HepG2 (cell line): ENCODE data around the gene SDC4. TPM values are rescaled to one million over a fixed set of nuclear protein-coding genes. Genes with fewer than 3 reads are reported as not detected.
A peak's percentile ranks its signal among the peaks of the same experiment; 100 is the strongest.

Source experiments
- HNRNPH1 ChIP-seq: fragments of 200-400 bp; formaldehyde crosslinking; optimal IDR thresholded peaks from 2 replicates; pipeline ENCODE3; 2017; ENCODE audit warnings: mild to moderate bottlenecking, low read depth, low read length
- IKZF1 ChIP-seq: fragments of 450-650 bp; IDR thresholded peaks from 2 replicates; pipeline ENCODE4 v1.7.1; 2016
- KAT7 ChIP-seq: IDR thresholded peaks from 2 replicates; pipeline ENCODE4 v1.6.1; 2018; ENCODE audit warnings: borderline replicate concordance, missing compliant biosample characterization
- KMT2A ChIP-seq: sonication (generic); formaldehyde crosslinking; IDR thresholded peaks from 2 replicates; pipeline ENCODE4 v1.4.0; 2020; ENCODE audit warnings: missing genetic modification reagents
- MAFG ChIP-seq: sonication (generic); formaldehyde crosslinking; IDR thresholded peaks from 2 replicates; pipeline ENCODE4 v1.5.1; 2020; ENCODE audit warnings: mild to moderate bottlenecking, missing genetic modification reagents
- MZF1 ChIP-seq: sonication (generic); formaldehyde crosslinking; IDR thresholded peaks from 2 replicates; pipeline ENCODE4 v1.8.1; 2023; ENCODE audit warnings: mild to moderate bottlenecking, missing genetic modification reagents, borderline replicate concordance
- NKX3-1 ChIP-seq: sonication (generic); formaldehyde crosslinking; IDR thresholded peaks from 2 replicates; pipeline ENCODE4 v1.5.0; 2020; ENCODE audit warnings: missing genetic modification reagents
- NR2F2 ChIP-seq: IDR thresholded peaks from 2 replicates; pipeline ENCODE4 v1.6.1; 2012; ENCODE audit warnings: low read depth, inconsistent platforms, borderline replicate concordance
- PITX1 ChIP-seq: sonication (generic); formaldehyde crosslinking; IDR thresholded peaks from 2 replicates; pipeline ENCODE4 v1.5.1; 2020; ENCODE audit warnings: mild to moderate bottlenecking, missing genetic modification reagents
- REL ChIP-seq: sonication (generic); formaldehyde crosslinking; conservative IDR thresholded peaks from 2 replicates; pipeline ENCODE4 v1.8.0; 2022; ENCODE audit warnings: mild to moderate bottlenecking, missing genetic modification reagents, moderate library complexity
- SIN3A ChIP-seq: IDR thresholded peaks from 2 replicates; pipeline ENCODE4 v1.6.1; 2011; ENCODE audit warnings: low read depth, mild to moderate bottlenecking, control low read depth, low read length, borderline replicate concordance
- SNAI1 ChIP-seq: sonication (generic); formaldehyde crosslinking; IDR thresholded peaks from 2 replicates; pipeline ENCODE4 v1.5.0; 2020; ENCODE audit warnings: mild to moderate bottlenecking, missing genetic modification reagents, borderline replicate concordance
- YY1 ChIP-seq: IDR thresholded peaks from 2 replicates; pipeline ENCODE4 v1.6.1; 2011; ENCODE audit warnings: low read length, low read depth, moderate library complexity, mild to moderate bottlenecking; ENCODE audit not compliant: insufficient read depth, insufficient replicate concordance
- ZMYM2 ChIP-seq: sonication (generic); formaldehyde crosslinking; IDR thresholded peaks from 2 replicates; pipeline ENCODE4 v1.8.0; 2022; ENCODE audit warnings: mild to moderate bottlenecking, missing genetic modification reagents
- ZNF660 ChIP-seq: sonication (generic); formaldehyde crosslinking; IDR thresholded peaks from 2 replicates; pipeline ENCODE4 v1.5.1; 2020; ENCODE audit warnings: mild to moderate bottlenecking, low read depth, missing genetic modification reagents, borderline replicate concordance
- ZNF766 ChIP-seq: sonication (generic); formaldehyde crosslinking; IDR thresholded peaks from 2 replicates; pipeline ENCODE4 v1.5.0; 2020; ENCODE audit warnings: missing genetic modification reagents, borderline replicate concordance
- ZNF83 ChIP-seq: sonication (generic); formaldehyde crosslinking; IDR thresholded peaks from 2 replicates; pipeline ENCODE4 v1.4.0; 2020; ENCODE audit warnings: missing genetic modification reagents, mild to moderate bottlenecking, borderline replicate concordance
- polyA plus RNA-seq, 8 experiments: library from polyadenylated mRNA; depleted of rRNA in 3 of 8; stranded (reverse) in 7 of 8; unstranded in 1 of 8; fragments of >200 nt; fragmentation: Illumina TruSeq in 4 of 8; extraction: Trizol in 4 of 8; gene quantifications; 2 replicates each; pipeline versions ENCODE4 v1.2.1 to v1.2.3, GENCODE V29; 2011 to 2016; ENCODE audit warnings: low read depth in 4 of 8, missing spikeins in 1 of 8, mixed read lengths in 1 of 8; ENCODE audit not compliant: insufficient read depth in 1 of 8
- total RNA-seq, 5 experiments: library from RNA; depleted of rRNA; stranded (reverse); fragments of >200 nt; fragmentation: Illumina TruSeq; extraction: Trizol; gene quantifications; 2 replicates each; pipeline ENCODE4 v1.2.3, GENCODE V29; 2016; ENCODE audit warnings: low read depth in 1 of 5
- TF ChIP-seq, protein P1 (sequence below): IDR thresholded peaks from 2 replicates; pipeline ENCODE4 v1.6.1; 2016; ENCODE audit warnings: low read depth, missing genetic modification reagents, missing compliant biosample characterization
- TF ChIP-seq, protein P2 (sequence below): sonication (generic); formaldehyde crosslinking; IDR thresholded peaks from 2 replicates; pipeline ENCODE4 v1.8.0; 2022; ENCODE audit warnings: missing genetic modification reagents, mild to moderate bottlenecking, borderline replicate concordance
- TF ChIP-seq, protein P3 (sequence below): sonication (generic); formaldehyde crosslinking; IDR thresholded peaks from 2 replicates; pipeline ENCODE4 v1.4.0; 2020; ENCODE audit warnings: missing genetic modification reagents

The SDC4 gene
- total and polyA plus RNA-seq, 2 of the 13 experiments (the other 11 are each of a cell fraction or from before 2014, with no cell fraction given): 49.0 to 65.1 TPM

GRCh38 chr20:45337367-45338120, 10.7 kb downstream of the SDC4 start (continued):
- TF ChIP-seq, protein P1, sequence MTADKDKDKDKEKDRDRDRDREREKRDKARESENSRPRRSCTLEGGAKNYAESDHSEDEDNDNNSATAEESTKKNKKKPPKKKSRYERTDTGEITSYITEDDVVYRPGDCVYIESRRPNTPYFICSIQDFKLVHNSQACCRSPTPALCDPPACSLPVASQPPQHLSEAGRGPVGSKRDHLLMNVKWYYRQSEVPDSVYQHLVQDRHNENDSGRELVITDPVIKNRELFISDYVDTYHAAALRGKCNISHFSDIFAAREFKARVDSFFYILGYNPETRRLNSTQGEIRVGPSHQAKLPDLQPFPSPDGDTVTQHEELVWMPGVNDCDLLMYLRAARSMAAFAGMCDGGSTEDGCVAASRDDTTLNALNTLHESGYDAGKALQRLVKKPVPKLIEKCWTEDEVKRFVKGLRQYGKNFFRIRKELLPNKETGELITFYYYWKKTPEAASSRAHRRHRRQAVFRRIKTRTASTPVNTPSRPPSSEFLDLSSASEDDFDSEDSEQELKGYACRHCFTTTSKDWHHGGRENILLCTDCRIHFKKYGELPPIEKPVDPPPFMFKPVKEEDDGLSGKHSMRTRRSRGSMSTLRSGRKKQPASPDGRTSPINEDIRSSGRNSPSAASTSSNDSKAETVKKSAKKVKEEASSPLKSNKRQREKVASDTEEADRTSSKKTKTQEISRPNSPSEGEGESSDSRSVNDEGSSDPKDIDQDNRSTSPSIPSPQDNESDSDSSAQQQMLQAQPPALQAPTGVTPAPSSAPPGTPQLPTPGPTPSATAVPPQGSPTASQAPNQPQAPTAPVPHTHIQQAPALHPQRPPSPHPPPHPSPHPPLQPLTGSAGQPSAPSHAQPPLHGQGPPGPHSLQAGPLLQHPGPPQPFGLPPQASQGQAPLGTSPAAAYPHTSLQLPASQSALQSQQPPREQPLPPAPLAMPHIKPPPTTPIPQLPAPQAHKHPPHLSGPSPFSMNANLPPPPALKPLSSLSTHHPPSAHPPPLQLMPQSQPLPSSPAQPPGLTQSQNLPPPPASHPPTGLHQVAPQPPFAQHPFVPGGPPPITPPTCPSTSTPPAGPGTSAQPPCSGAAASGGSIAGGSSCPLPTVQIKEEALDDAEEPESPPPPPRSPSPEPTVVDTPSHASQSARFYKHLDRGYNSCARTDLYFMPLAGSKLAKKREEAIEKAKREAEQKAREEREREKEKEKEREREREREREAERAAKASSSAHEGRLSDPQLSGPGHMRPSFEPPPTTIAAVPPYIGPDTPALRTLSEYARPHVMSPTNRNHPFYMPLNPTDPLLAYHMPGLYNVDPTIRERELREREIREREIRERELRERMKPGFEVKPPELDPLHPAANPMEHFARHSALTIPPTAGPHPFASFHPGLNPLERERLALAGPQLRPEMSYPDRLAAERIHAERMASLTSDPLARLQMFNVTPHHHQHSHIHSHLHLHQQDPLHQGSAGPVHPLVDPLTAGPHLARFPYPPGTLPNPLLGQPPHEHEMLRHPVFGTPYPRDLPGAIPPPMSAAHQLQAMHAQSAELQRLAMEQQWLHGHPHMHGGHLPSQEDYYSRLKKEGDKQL (CRISPR knock-in tag): no peak; the same call in 1 of the 2 replicates
- TF ChIP-seq KMT2A: no peak
- 0 out of 2 replicates have a peak, but pooled peaks have one; percentile 53 for TF ChIP-seq SNAI1 (CRISPR knock-in tag)
- 0 out of 2 replicates have a peak, but pooled peaks have one; percentile 41 for TF ChIP-seq SIN3A
- TF ChIP-seq ZMYM2 (CRISPR knock-in tag): peak; percentile 54; the same call in 1 of the 2 replicates
- TF ChIP-seq REL (CRISPR knock-in tag): no peak
- TF ChIP-seq, protein P2, sequence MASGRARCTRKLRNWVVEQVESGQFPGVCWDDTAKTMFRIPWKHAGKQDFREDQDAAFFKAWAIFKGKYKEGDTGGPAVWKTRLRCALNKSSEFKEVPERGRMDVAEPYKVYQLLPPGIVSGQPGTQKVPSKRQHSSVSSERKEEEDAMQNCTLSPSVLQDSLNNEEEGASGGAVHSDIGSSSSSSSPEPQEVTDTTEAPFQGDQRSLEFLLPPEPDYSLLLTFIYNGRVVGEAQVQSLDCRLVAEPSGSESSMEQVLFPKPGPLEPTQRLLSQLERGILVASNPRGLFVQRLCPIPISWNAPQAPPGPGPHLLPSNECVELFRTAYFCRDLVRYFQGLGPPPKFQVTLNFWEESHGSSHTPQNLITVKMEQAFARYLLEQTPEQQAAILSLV: peak; percentile 22; the same call in 1 of the 2 replicates
- no peak for TF ChIP-seq NKX3-1
- TF ChIP-seq NR2F2: no peak
- TF ChIP-seq, protein P3, sequence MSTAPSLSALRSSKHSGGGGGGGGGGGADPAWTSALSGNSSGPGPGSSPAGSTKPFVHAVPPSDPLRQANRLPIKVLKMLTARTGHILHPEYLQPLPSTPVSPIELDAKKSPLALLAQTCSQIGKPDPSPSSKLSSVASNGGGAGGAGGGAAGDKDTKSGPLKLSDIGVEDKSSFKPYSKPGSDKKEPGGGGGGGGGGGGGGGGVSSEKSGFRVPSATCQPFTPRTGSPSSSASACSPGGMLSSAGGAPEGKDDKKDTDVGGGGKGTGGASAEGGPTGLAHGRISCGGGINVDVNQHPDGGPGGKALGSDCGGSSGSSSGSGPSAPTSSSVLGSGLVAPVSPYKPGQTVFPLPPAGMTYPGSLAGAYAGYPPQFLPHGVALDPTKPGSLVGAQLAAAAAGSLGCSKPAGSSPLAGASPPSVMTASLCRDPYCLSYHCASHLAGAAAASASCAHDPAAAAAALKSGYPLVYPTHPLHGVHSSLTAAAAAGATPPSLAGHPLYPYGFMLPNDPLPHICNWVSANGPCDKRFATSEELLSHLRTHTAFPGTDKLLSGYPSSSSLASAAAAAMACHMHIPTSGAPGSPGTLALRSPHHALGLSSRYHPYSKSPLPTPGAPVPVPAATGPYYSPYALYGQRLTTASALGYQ (CRISPR knock-in tag): no peak
- TF ChIP-seq YY1: no peak
- TF ChIP-seq IKZF1: no peak
- no peak for TF ChIP-seq MAFG
- no peak for TF ChIP-seq HNRNPH1
- 0 out of 2 replicates have a peak, but pooled peaks have one; percentile 34 for TF ChIP-seq KAT7 (CRISPR knock-in tag)
- no peak for TF ChIP-seq ZNF660 (CRISPR knock-in tag)
- no peak for TF ChIP-seq ZNF83 (CRISPR knock-in tag)
- TF ChIP-seq MZF1 (CRISPR knock-in tag): 0 out of 2 replicates have a peak, but pooled peaks have one; percentile 82
- TF ChIP-seq ZNF766 (CRISPR knock-in tag): no peak
- peak; percentile 56; the same call in 1 of the 2 replicates for TF ChIP-seq PITX1 (CRISPR knock-in tag)
